Caco-2 (cell line): ENCODE data around the gene RARRES1. TPM values are rescaled to one million over a fixed set of nuclear protein-coding genes. Genes with fewer than 3 reads are reported as not detected.
"Not testable (repeated sequence)": the region's sequence is repeated elsewhere in the genome, so short reads cannot be mapped to it uniquely, and the experiment has no call there.

Source experiments
- BruUV-seq: library from RNA; stranded (reverse); fragments of 400-500 nt; replicated peaks from 2 replicates; lab custom pipeline; 2021; lab: Mats Ljungman, UMichigan
- CTCF ChIA-PET: fragments of 300-600 bp; sonication (Branson Sonifier 250); formaldehyde crosslinking; loops from one replicate; lab custom pipeline; 2022; ENCODE audit warnings: antibody characterized with exemption; lab: Charles Lee
- POLR2A ChIA-PET: fragments of 300-600 bp; sonication (Branson Sonifier 250); formaldehyde crosslinking; loops from one replicate; lab custom pipeline; 2022; ENCODE audit warnings: antibody characterized with exemption; lab: Charles Lee
- DNase-seq, 2 experiments: peaks; one replicate each; pipeline versions ENCODE4 v3.0.0 to v3.0.0-alpha.2; 2020 to 2022
- H3K27me3 ChIP-seq: replicated peaks from 2 replicates; pipeline ENCODE4 v1.6.0; 2011; ENCODE audit warnings: low read length; ENCODE audit not compliant: control insufficient read depth, insufficient read depth
- H3K36me3 ChIP-seq: 2 replicates; pipeline ENCODE4 v1.5.1; 2011; ENCODE audit warnings: low read length; ENCODE audit not compliant: control insufficient read depth, insufficient read depth
- H3K4me1 ChIP-seq: fragments of 250-450 bp; sonication (Bioruptor Pico); 2 replicates; pipeline ENCODE4 v1.5.1; 2020; ENCODE audit warnings: mild to moderate bottlenecking
- H3K4me3 ChIP-seq: 2 replicates; pipeline ENCODE4 v1.5.1; 2011; ENCODE audit warnings: low read depth, mild to moderate bottlenecking, control low read depth, low read length
- H3K9me3 ChIP-seq: fragments of 250-450 bp; sonication (Bioruptor Pico); 2 replicates; pipeline ENCODE4 v1.5.1; 2020; ENCODE audit warnings: mild to moderate bottlenecking, moderate library complexity
- H3K27ac Mint-ChIP-seq: one replicate; pipeline ENCODE4 v1.8.0; 2022; ENCODE audit warnings: mixed read lengths; ENCODE audit not compliant: unreplicated experiment
- H3K27me3 Mint-ChIP-seq: one replicate; pipeline ENCODE4 v1.8.0; 2022; ENCODE audit warnings: mixed read lengths; ENCODE audit not compliant: insufficient read depth, unreplicated experiment
- H3K36me3 Mint-ChIP-seq: one replicate; pipeline ENCODE4 v1.8.0; 2022; ENCODE audit warnings: mild to moderate bottlenecking, mixed read lengths; ENCODE audit not compliant: insufficient read depth, unreplicated experiment
- H3K4me1 Mint-ChIP-seq: one replicate; pipeline ENCODE4 v1.8.0; 2022; ENCODE audit warnings: low read depth, mixed read lengths; ENCODE audit not compliant: unreplicated experiment
- H3K4me3 Mint-ChIP-seq: one replicate; pipeline ENCODE4 v1.8.0; 2022; ENCODE audit warnings: mild to moderate bottlenecking, moderate library complexity, mixed read lengths; ENCODE audit not compliant: unreplicated experiment
- H3K9me3 Mint-ChIP-seq: one replicate; pipeline ENCODE4 v1.8.0; 2022; ENCODE audit warnings: mixed read lengths; ENCODE audit not compliant: unreplicated experiment
- intact Hi-C: fragments of 100-400 bp; cut with micrococcal nuclease; formaldehyde crosslinking; loops from one replicate; pipeline ENCODE4 v1.10.0; 2022; ENCODE audit not compliant: unreplicated experiment
- total RNA-seq: library from RNA; stranded (reverse); gene quantifications from 2 replicates; pipeline ENCODE4 v1.2.3, GENCODE V29; 2022
- TF ChIP-seq, protein P1 (sequence below), 2 experiments: fragments of 200-600 bp in 1 of 2; IDR thresholded peaks; 1 replicate in 1 of 2; 2 replicates in 1 of 2; pipeline versions ENCODE4 v1.5.1 to v1.8.0; 2011 to 2022; ENCODE audit warnings: antibody characterized with exemption in 1 of 2, control low read depth in 1 of 2, inconsistent platforms in 1 of 2, low read depth in 1 of 2, low read length in 1 of 2, mild to moderate bottlenecking in 1 of 2, moderate library complexity in 1 of 2; ENCODE audit not compliant: insufficient read depth in 1 of 2, severe bottlenecking in 1 of 2, unreplicated experiment in 1 of 2

Gene RARRES1
- total RNA-seq, 1 experiment from 2014 or later = 9.0 TPM

- no peak for DNase-seq
- H3K36me3 ChIP-seq = no peaks in the 10 kb centered on the region; the same call in 1 of the 2 replicates
- Mint-ChIP-seq H3K27me3 (no peaks in the 10 kb centered on the region), H3K36me3 (peaks cover 4% of the 10 kb centered on the region), H3K4me1 (no peaks in the 10 kb centered on the region), H3K9me3 (no peaks in the 10 kb centered on the region), H3K27ac (no peak overlapping the region), H3K4me3 (no peak overlapping the region)
- H3K4me1 ChIP-seq = no peaks in the 10 kb centered on the region
- intact Hi-C loops = no loop called here
- ChIA-PET POLR2A (no interaction called here), CTCF (no interaction called here)
- no peaks in the 10 kb centered on the region for H3K27me3 ChIP-seq
- no peak overlapping the region for H3K4me3 ChIP-seq
- BruUV-seq = no TSS peak
- TF ChIP-seq, protein P1, sequence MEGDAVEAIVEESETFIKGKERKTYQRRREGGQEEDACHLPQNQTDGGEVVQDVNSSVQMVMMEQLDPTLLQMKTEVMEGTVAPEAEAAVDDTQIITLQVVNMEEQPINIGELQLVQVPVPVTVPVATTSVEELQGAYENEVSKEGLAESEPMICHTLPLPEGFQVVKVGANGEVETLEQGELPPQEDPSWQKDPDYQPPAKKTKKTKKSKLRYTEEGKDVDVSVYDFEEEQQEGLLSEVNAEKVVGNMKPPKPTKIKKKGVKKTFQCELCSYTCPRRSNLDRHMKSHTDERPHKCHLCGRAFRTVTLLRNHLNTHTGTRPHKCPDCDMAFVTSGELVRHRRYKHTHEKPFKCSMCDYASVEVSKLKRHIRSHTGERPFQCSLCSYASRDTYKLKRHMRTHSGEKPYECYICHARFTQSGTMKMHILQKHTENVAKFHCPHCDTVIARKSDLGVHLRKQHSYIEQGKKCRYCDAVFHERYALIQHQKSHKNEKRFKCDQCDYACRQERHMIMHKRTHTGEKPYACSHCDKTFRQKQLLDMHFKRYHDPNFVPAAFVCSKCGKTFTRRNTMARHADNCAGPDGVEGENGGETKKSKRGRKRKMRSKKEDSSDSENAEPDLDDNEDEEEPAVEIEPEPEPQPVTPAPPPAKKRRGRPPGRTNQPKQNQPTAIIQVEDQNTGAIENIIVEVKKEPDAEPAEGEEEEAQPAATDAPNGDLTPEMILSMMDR (IDR thresholded peaks at IDR 0.05; ENCODE audit: insufficient read depth in 1 of 2, low read depth in 1 of 2, low read length in 1 of 2, severe bottlenecking in 1 of 2, unreplicated experiment in 1 of 2) = no peak
- no peaks in the 10 kb centered on the region for H3K9me3 ChIP-seq
Measured at GRCh38 chr3:158701420-158702065, 30.7 kb downstream of the RARRES1 start.

DNA sequence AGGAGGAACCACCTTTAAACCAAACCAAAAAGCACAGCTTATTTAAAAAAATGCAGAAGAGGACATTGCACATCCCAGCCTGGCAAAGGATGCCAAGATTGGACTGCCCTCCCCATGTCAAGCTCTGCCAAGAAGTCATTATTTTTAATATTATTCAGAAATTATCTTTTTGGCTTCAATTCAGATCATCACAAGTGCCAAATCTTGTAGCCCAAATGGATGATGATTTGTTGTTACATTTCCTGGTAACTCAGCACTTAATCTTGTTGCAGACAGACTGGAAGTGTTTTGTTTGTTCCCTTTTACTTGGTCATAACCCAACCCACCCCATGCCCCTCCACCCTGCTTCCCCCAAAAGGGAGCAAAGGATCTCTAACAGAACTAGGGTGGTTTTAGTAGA is 31.7 kb downstream of the RARRES1 start:
- CTCF ChIA-PET = no interaction called here
- DNase-seq = no peak
- Mint-ChIP-seq H3K4me1 (no peaks in the 10 kb centered on the region), H3K27ac (no peak overlapping the region), H3K4me3 (no peak overlapping the region), H3K9me3 (no peaks in the 10 kb centered on the region), H3K27me3 (no peaks in the 10 kb centered on the region), H3K36me3 (peaks cover 4% of the 10 kb centered on the region)
- POLR2A ChIA-PET = no interaction called here
- no TSS peak for BruUV-seq
- Histone ChIP-seq H3K4me1 (no peaks in the 10 kb centered on the region), H3K27me3 (no peaks in the 10 kb centered on the region), H3K36me3 (no peaks in the 10 kb centered on the region; the same call in 1 of the 2 replicates), H3K9me3 (no peaks in the 10 kb centered on the region), H3K4me3 (no peak overlapping the region)
- intact Hi-C loops = no loop called here
- TF ChIP-seq, protein P1 (IDR thresholded peaks at IDR 0.05; ENCODE audit: insufficient read depth in 1 of 2, low read depth in 1 of 2, low read length in 1 of 2, severe bottlenecking in 1 of 2, unreplicated experiment in 1 of 2) = no peak

GRCh38 chr3:158696618-158697017 is 35.6 kb downstream of the RARRES1 start:
- intact Hi-C loops = no loop called here
- Histone ChIP-seq H3K9me3 (no peaks in the 10 kb centered on the region), H3K4me3 (no peak overlapping the region), H3K36me3 (no peaks in the 10 kb centered on the region), H3K27me3 (no peaks in the 10 kb centered on the region), H3K4me1 (no peaks in the 10 kb centered on the region)
- ChIA-PET POLR2A (no interaction called here), CTCF (no interaction called here)
- DNase-seq = no peak
- no TSS peak for BruUV-seq
- no peaks in the 10 kb centered on the region for H3K27me3 Mint-ChIP-seq
- no peaks in the 10 kb centered on the region for H3K4me1 Mint-ChIP-seq
- TF ChIP-seq, protein P1 (IDR thresholded peaks at IDR 0.05; ENCODE audit: insufficient read depth in 1 of 2, low read depth in 1 of 2, low read length in 1 of 2, severe bottlenecking in 1 of 2, unreplicated experiment in 1 of 2) = no peak
- peaks cover 11% of the 10 kb centered on the region for H3K36me3 Mint-ChIP-seq
- H3K27ac Mint-ChIP-seq = no peak overlapping the region
- H3K9me3 Mint-ChIP-seq = no peaks in the 10 kb centered on the region
- H3K4me3 Mint-ChIP-seq = no peak overlapping the region

- H3K9me3 Mint-ChIP-seq, H3K27ac Mint-ChIP-seq, H3K4me1 ChIP-seq, CTCF ChIA-PET, H3K4me1 Mint-ChIP-seq, intact Hi-C loops, BruUV-seq, H3K27me3 ChIP-seq, DNase-seq, H3K36me3 ChIP-seq, H3K27me3 Mint-ChIP-seq, POLR2A ChIA-PET, H3K4me3 Mint-ChIP-seq, H3K9me3 ChIP-seq, H3K4me3 ChIP-seq: not testable (repeated sequence)
- H3K36me3 Mint-ChIP-seq = peaks cover 24% of the 10 kb centered on the region
Measured at GRCh38 chr3:158693866-158694456, 38.3 kb downstream of the RARRES1 start.
